OCI-LY7 (cell line): ENCODE data around the gene PPP3CA. TPM values are rescaled to one million over a fixed set of nuclear protein-coding genes. Genes with fewer than 3 reads are reported as not detected.

Experiments
- BruUV-seq: library from RNA; stranded (reverse); fragments of 400-500 nt; replicated peaks from 2 replicates; lab custom pipeline; 2021; lab: Mats Ljungman, UMichigan
- CTCF ChIA-PET: fragments of 300-600 bp; sonication (Branson Sonifier 250); formaldehyde crosslinking; loops from one replicate; lab custom pipeline; 2022; ENCODE audit warnings: antibody characterized with exemption; ENCODE audit not compliant: unreplicated experiment; lab: Charles Lee
- POLR2A ChIA-PET: fragments of 300-600 bp; sonication (Branson Sonifier 250); formaldehyde crosslinking; loops from one replicate; lab custom pipeline; 2022; ENCODE audit warnings: antibody characterized with exemption; lab: Charles Lee
- DNase-seq: peaks from one replicate; pipeline ENCODE4 v3.0.0-alpha.2; 2015; ENCODE audit warnings: low spot score
- H2AFZ ChIP-seq: fragments of 200-600 bp; sonication (generic), shearing (Covaris generic); 2 replicates; pipeline ENCODE4 v1.6.1; 2014; ENCODE audit warnings: mild to moderate bottlenecking, antibody characterized with exemption, low read length, moderate library complexity
- H3K27ac ChIP-seq: fragments of 200-600 bp; sonication (generic); 2 replicates; pipeline ENCODE4 v1.5.1; 2014; ENCODE audit warnings: mixed run types, low read depth, mild to moderate bottlenecking, moderate library complexity, low read length, inconsistent platforms; ENCODE audit not compliant: poor library complexity, severe bottlenecking
- H3K36me3 ChIP-seq: fragments of 200-600 bp; sonication (generic); 2 replicates; pipeline ENCODE4 v1.6.1; 2014; ENCODE audit warnings: mild to moderate bottlenecking, antibody characterized with exemption, low read length, moderate library complexity, mixed read lengths; ENCODE audit not compliant: insufficient read depth
- H3K4me1 ChIP-seq: fragments of 200-600 bp; sonication (generic); 2 replicates; pipeline ENCODE4 v1.5.1; 2014; ENCODE audit warnings: mild to moderate bottlenecking, low read length; ENCODE audit not compliant: insufficient read depth, poor library complexity, severe bottlenecking
- H3K4me2 ChIP-seq: fragments of 200-600 bp; sonication (generic); 2 replicates; pipeline ENCODE4 v1.6.1; 2014; ENCODE audit warnings: mild to moderate bottlenecking, low read length
- H3K4me3 ChIP-seq: fragments of 200-600 bp; sonication (generic); 2 replicates; pipeline ENCODE4 v1.5.1; 2014; ENCODE audit warnings: mild to moderate bottlenecking, low read depth, low read length; ENCODE audit not compliant: poor library complexity, severe bottlenecking
- H3K79me2 ChIP-seq: fragments of 200-600 bp; sonication (generic); 2 replicates; pipeline ENCODE4 v1.6.1; 2016; ENCODE audit warnings: low read depth, mild to moderate bottlenecking, low read length, moderate library complexity, mixed read lengths; ENCODE audit not compliant: insufficient read depth
- H3K9me2 ChIP-seq: fragments of 200-600 bp; sonication (generic); 2 replicates; pipeline ENCODE4 v1.6.1; 2016; ENCODE audit warnings: mild to moderate bottlenecking, low read length, mixed read lengths; ENCODE audit not compliant: insufficient read depth
- H3K9me3 ChIP-seq: fragments of 200-600 bp; sonication (generic); 2 replicates; pipeline ENCODE4 v1.6.1; 2014; ENCODE audit warnings: mild to moderate bottlenecking, mixed run types, low read length, mixed read lengths
- H4K20me1 ChIP-seq: fragments of 200-600 bp; sonication (generic); 2 replicates; pipeline ENCODE4 v1.6.1; 2014; ENCODE audit warnings: mild to moderate bottlenecking, antibody characterized with exemption, low read length, moderate library complexity, mixed read lengths; ENCODE audit not compliant: insufficient read depth
- CTCF ChIP-seq: fragments of 200-600 bp; sonication (generic); conservative IDR thresholded peaks from 2 replicates; pipeline ENCODE4 v1.5.1; 2014; ENCODE audit warnings: mild to moderate bottlenecking, antibody characterized with exemption, low read length, moderate library complexity, mixed read lengths
- EZH2phosphoT487 ChIP-seq: fragments of 200-600 bp; sonication (generic); IDR thresholded peaks from 2 replicates; pipeline ENCODE4 v1.6.1; 2018; ENCODE audit warnings: low read depth, borderline replicate concordance, mild to moderate bottlenecking, mixed run types, antibody characterized with exemption, low read length, moderate library complexity, mixed read lengths
- intact Hi-C: fragments of 100-400 bp; cut with micrococcal nuclease; formaldehyde crosslinking; loops from one replicate; pipeline ENCODE4 v1.10.0; 2022; ENCODE audit not compliant: unreplicated experiment
- total RNA-seq, 2 experiments: library from RNA; depleted of rRNA in 1 of 2; stranded (reverse); fragments of >200 nt in 1 of 2; shearing (Covaris generic) in 1 of 2; gene quantifications; 2 replicates each; pipeline ENCODE4 v1.2.3, GENCODE V29; 2014 to 2022

PPP3CA gene
- total RNA-seq, 2 experiments from 2014 or later, result 9.2 to 13.6 TPM

GRCh38 chr4:101081695-101082369, 265.5 kb downstream of the PPP3CA start:
- POLR2A ChIA-PET, result interaction anchor here (0.6 to 1.7 kb wide), 3 partner anchors 31 to 642 kb away, joined by 3 to 4 read pairs (median 3); no protein-coding TSS in a partner anchor
- no peak for TF ChIP-seq CTCF
- no peak for TF ChIP-seq EZH2phosphoT487
- no TSS peak for BruUV-seq

GRCh38 chr4:101081166-101081565, 266.2 kb downstream of the PPP3CA start:
- Histone ChIP-seq H3K4me3 (no peak overlapping the region), H3K79me2 (no peaks in the 10 kb centered on the region), H2AFZ (no peak overlapping the region), H3K36me3 (no peaks in the 10 kb centered on the region), H3K27ac (no peak overlapping the region), H3K4me1 (peaks cover 41% of the 10 kb centered on the region), H3K9me3 (no peaks in the 10 kb centered on the region), H4K20me1 (no peaks in the 10 kb centered on the region), H3K4me2 (no peak overlapping the region), H3K9me2 (no peaks in the 10 kb centered on the region)
- ChIA-PET POLR2A (interaction anchor here (0.6 to 1.1 kb wide), 2 partner anchors 43 to 642 kb away, joined by 3 read pairs; no protein-coding TSS in a partner anchor), CTCF (no interaction called here)
- no TSS peak for BruUV-seq
- intact Hi-C loops, result no loop called here
- TF ChIP-seq EZH2phosphoT487 (no peak), CTCF (no peak)
- no peak for DNase-seq

More at GRCh38 chr4:101081695-101082369, 265.5 kb downstream of the PPP3CA start:
- Histone ChIP-seq H4K20me1 (no peaks in the 10 kb centered on the region), H3K4me1 (peaks cover 47% of the 10 kb centered on the region), H3K9me3 (no peaks in the 10 kb centered on the region), H3K27ac (no peak overlapping the region), H2AFZ (no peak overlapping the region), H3K9me2 (no peaks in the 10 kb centered on the region), H3K36me3 (no peaks in the 10 kb centered on the region), H3K4me2 (no peak overlapping the region; the same call in 1 of the 2 replicates), H3K4me3 (no peak overlapping the region), H3K79me2 (no peaks in the 10 kb centered on the region)
- intact Hi-C loops, result no loop called here
- CTCF ChIA-PET, result no interaction called here
- no peak for DNase-seq

- no TSS peak for BruUV-seq
- H4K20me1 ChIP-seq, result no peaks in the 10 kb centered on the region
These were observed 268.4 kb downstream of the PPP3CA start for GRCh38 chr4:101078950-101079349.

More at GRCh38 chr4:101078950-101079349, 268.4 kb downstream of the PPP3CA start:
- TF ChIP-seq CTCF (no peak), EZH2phosphoT487 (no peak)
- Histone ChIP-seq H3K79me2 (no peaks in the 10 kb centered on the region), H3K9me3 (no peaks in the 10 kb centered on the region), H3K27ac (no peak overlapping the region), H3K4me1 (peaks cover 20% of the 10 kb centered on the region), H2AFZ (no peak overlapping the region), H3K36me3 (no peaks in the 10 kb centered on the region), H3K9me2 (no peaks in the 10 kb centered on the region), H3K4me3 (no peak overlapping the region), H3K4me2 (no peak overlapping the region)
- ChIA-PET CTCF (no interaction called here), POLR2A (interaction anchor here (0.5 kb wide), 1 partner anchor 31 kb away, joined by 3 read pairs; no protein-coding TSS in a partner anchor)
- DNase-seq, result no peak
- intact Hi-C loops, result no loop called here
